ENCODE data around the gene GRAMD4.

The GRAMD4 gene

DNA sequence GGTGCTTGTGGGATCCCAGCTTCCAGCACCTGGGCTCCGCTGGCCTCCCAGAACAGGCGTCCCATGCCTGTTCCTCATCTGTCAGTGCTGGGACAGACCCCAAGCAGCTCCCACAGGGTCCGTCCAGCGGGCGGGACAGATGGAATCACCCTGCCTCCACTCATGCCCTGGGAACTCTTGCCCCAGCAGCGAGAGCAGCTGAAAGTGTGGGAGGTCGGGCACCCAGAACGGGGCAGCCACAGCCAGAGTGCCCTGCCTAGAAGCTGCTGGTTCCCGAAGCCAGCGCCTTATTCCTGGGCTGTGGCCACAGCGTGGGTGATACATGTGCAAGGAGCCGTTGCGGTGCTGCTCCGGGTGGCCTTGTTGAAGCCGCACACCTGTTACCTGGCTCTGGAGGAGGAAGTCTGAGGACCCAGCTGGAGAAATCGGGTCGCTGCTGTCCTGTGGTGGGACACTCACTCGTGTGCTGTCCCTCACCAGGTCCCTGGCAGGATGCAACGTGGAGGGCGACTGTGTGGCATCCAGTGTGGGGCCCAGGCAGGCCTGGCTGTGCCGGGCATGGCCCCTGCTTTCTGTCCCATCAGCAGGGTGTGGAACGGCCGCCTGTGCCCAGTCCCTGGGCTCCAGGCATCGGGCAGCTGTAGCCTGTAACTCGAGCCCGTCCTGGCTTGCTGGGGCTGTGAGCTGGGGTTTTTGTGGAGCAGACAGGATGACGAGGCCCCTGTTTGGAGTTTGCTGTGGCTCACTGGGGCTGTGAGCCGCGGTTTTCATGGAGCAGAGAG lies 16.2 kb downstream of the GRAMD4 start:
- TF ChIP-seq CTCF (IDR thresholded peaks at IDR 0.05; ENCODE audit: extremely low read depth, insufficient read depth, missing control alignments): no peak
- in situ Hi-C loops (cut with MboI; ENCODE audit: low pct_unique_long_range_greater_than_20kb, low sequenced_read_pairs, unreplicated experiment): no loop called here
- DNase-seq (ENCODE audit: low spot score): no peak

DNA sequence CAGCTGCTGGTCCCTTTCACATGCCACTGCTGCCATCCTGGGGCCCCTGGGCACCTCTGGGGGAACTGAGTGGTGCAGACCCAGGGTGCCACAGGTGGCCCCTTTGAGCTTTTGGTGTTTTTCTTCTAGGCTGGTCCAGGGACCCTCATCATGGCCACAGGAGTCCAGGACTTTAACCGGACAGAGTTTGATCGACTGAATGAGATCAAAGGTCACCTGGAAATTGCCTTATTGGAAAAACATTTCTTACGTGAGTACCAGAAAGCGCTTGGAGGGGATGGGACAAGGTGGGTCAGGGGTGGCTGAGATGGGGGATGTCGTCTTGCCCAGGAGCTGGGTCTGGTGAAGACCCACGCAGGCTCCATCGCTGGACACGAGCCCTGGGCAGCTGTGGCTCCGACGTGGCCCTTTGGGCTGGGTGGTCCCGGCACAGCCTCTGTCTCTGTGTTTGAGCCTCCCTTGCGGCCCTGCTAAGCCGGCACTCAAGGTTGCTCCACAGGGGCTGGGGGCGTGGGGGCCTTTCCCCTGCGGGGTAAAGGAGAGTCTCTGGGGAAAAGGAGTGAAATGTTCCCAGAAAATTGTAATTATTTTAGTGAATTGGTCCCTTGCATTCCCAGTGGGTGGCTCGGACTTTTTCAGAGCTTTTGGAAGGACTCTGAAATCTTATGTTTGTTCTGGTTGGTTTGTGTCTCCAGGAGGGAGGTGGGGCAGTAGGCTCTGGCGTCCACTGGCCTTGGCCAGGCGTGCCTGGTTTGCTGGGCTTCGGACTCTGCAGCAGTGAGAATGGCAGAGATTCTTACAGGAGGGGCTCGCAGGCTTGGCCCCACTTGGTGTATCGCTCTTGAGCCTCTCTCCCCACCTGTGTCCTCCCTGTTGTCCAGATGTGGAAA lies 17.8 kb downstream of the GRAMD4 start:
- in situ Hi-C loops (cut with MboI; ENCODE audit: low pct_unique_long_range_greater_than_20kb, low sequenced_read_pairs, unreplicated experiment): no loop called here
- no peak for TF ChIP-seq CTCF (IDR thresholded peaks at IDR 0.05; ENCODE audit: extremely low read depth, insufficient read depth, missing control alignments)
- no peak for DNase-seq (ENCODE audit: low spot score)

GRCh38 chr22:46638601-46639431 lies 18.6 kb downstream of the GRAMD4 start:
- no peak for DNase-seq (ENCODE audit: low spot score)
- no peak for TF ChIP-seq CTCF (IDR thresholded peaks at IDR 0.05; ENCODE audit: extremely low read depth, insufficient read depth, missing control alignments)
- in situ Hi-C loops (cut with MboI; ENCODE audit: low pct_unique_long_range_greater_than_20kb, low sequenced_read_pairs, unreplicated experiment): no loop called here

GRCh38 chr22:46639843-46640242 lies 19.7 kb downstream of the GRAMD4 start:
- in situ Hi-C loops (cut with MboI; ENCODE audit: low pct_unique_long_range_greater_than_20kb, low sequenced_read_pairs, unreplicated experiment): no loop called here
- no peak for TF ChIP-seq CTCF (IDR thresholded peaks at IDR 0.05; ENCODE audit: extremely low read depth, insufficient read depth, missing control alignments)
- no peak for DNase-seq (ENCODE audit: low spot score)

DNA sequence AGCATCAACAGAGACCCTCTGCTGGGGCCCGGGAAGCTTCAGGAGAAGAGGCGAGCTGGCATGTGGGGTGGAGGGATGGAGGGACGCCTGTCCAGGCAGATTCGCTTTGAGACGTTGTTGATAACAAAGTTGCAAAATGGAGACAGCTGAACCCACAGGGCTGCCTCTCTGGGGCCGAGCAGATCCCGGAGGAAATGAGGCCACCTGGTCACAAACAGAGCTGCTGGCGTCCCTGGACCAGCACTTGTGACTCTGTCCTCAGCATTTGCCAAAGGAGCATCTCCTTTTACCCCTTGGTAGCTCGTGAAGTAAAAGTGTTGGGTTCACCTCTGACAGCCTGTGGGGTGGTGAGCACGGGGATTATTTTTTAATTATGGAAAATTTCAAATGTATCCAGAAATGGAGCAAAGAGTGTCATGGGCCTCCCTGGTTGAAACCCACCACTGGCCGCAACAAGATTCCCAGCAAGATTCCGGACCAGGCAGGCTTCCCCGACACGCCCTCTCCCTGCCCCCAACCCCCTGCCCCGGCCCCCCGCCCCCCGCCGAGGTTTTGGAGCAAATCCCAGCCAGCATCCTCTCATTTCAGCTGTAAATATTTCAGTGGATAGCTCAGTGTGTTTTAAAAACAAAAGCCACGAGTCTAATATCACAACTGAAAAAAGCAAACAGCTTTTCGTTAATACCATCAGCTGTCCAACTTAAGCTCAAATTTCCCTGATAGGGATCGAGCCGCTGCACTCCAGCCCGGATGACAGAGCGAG lies 20.3 kb downstream of the GRAMD4 start:
- no peak for TF ChIP-seq CTCF (IDR thresholded peaks at IDR 0.05; ENCODE audit: extremely low read depth, insufficient read depth, missing control alignments)
- in situ Hi-C loops (cut with MboI; ENCODE audit: low pct_unique_long_range_greater_than_20kb, low sequenced_read_pairs, unreplicated experiment): no loop called here
- no peak for DNase-seq (ENCODE audit: low spot score)

Measured in GM13977 (cell line).